IMR-90 (cell line): ENCODE measurements around the gene OR4M1. TPM values are rescaled to one million over a fixed set of nuclear protein-coding genes. Genes with fewer than 3 reads are reported as not detected.
"Not testable (repeated sequence)": the region's sequence is repeated elsewhere in the genome, so short reads cannot be mapped to it uniquely, and the experiment has no call there.

ENCODE experiments used
- ATAC-seq: fragments of 200-7000 bp; cut with Tn5 transposase; 2 replicates; pipeline ENCODE4 v1.9.1; 2020; ENCODE audit warnings: low read depth, mild to moderate bottlenecking, moderate library complexity
- BruUV-seq: library from RNA; stranded (reverse); fragments of 400-500 nt; replicated peaks from 2 replicates; lab custom pipeline; 2021; lab: Mats Ljungman, UMichigan
- CTCF ChIA-PET: fragments of 300-600 bp; formaldehyde crosslinking; extraction: SDS; loops from one replicate; lab custom pipeline; 2021; ENCODE audit warnings: antibody characterized with exemption; lab: Yijun Ruan, JAX
- POLR2A ChIA-PET: fragments of 300-600 bp; sonication (Branson Sonifier 250); formaldehyde crosslinking; loops from one replicate; lab custom pipeline; 2022; ENCODE audit warnings: antibody characterized with exemption; ENCODE audit not compliant: unreplicated experiment; lab: Charles Lee
- DNase-seq: peaks from one replicate; pipeline ENCODE4 v3.0.0; 2013
- H2AFZ ChIP-seq: replicated peaks from 2 replicates; pipeline ENCODE3; 2013; ENCODE audit warnings: low read length, mild to moderate bottlenecking; ENCODE audit not compliant: poor library complexity
- H2AK5ac ChIP-seq: 2 replicates; pipeline ENCODE4 v1.6.1; 2013; ENCODE audit warnings: low read depth, low read length, inconsistent platforms
- H2AK9ac ChIP-seq: replicated peaks from 2 replicates; pipeline ENCODE3; 2013; ENCODE audit warnings: mild to moderate bottlenecking, low read depth, low read length, moderate library complexity; ENCODE audit not compliant: poor library complexity
- H2BK120ac ChIP-seq: 2 replicates; pipeline ENCODE4 v1.6.1; 2013; ENCODE audit warnings: low read depth, low read length, inconsistent platforms
- H2BK15ac ChIP-seq: 3 replicates; pipeline ENCODE4 v1.6.1; 2013; ENCODE audit warnings: low read depth, low read length, inconsistent platforms
- H2BK20ac ChIP-seq: 2 replicates; pipeline ENCODE4 v1.6.1; 2013; ENCODE audit warnings: low read depth, mild to moderate bottlenecking, inconsistent platforms, low read length, moderate library complexity
- H2BK5ac ChIP-seq: 2 replicates; pipeline ENCODE4 v1.6.1; 2013; ENCODE audit warnings: mild to moderate bottlenecking, low read depth, low read length, inconsistent platforms; ENCODE audit not compliant: poor library complexity, severe bottlenecking
- H3K14ac ChIP-seq: replicated peaks from 2 replicates; pipeline ENCODE4 v1.6.1; 2013; ENCODE audit warnings: low read depth, low read length, inconsistent platforms
- H3K18ac ChIP-seq: 2 replicates; pipeline ENCODE4 v1.6.1; 2013; ENCODE audit warnings: low read depth, low read length, control low read depth
- H3K23ac ChIP-seq: 2 replicates; pipeline ENCODE4 v1.6.1; 2013; ENCODE audit warnings: low read depth, low read length, inconsistent platforms
- H3K27ac ChIP-seq: 2 replicates; pipeline ENCODE4 v1.5.1; 2013; ENCODE audit warnings: mild to moderate bottlenecking, control low read depth, low read length; ENCODE audit not compliant: insufficient read depth
- H3K27me3 ChIP-seq: 2 replicates; pipeline ENCODE4 v1.6.1; 2013; ENCODE audit warnings: low read length; ENCODE audit not compliant: control insufficient read depth, insufficient read depth
- H3K36me3 ChIP-seq: 2 replicates; pipeline ENCODE4 v1.6.1; 2013; ENCODE audit warnings: low read length, mixed read lengths; ENCODE audit not compliant: control insufficient read depth, insufficient read depth
- H3K4ac ChIP-seq: 2 replicates; pipeline ENCODE4 v1.6.1; 2013; ENCODE audit warnings: low read depth, low read length, inconsistent platforms
- H3K4me1 ChIP-seq: 2 replicates; pipeline ENCODE4 v1.6.1; 2013; ENCODE audit warnings: low read length, mixed read lengths; ENCODE audit not compliant: control insufficient read depth, insufficient read depth
- H3K4me2 ChIP-seq: 2 replicates; pipeline ENCODE4 v1.6.1; 2013; ENCODE audit warnings: low read depth, mild to moderate bottlenecking, control low read depth, low read length, moderate library complexity
- H3K4me3 ChIP-seq: 2 replicates; pipeline ENCODE4 v1.5.1; 2013; ENCODE audit warnings: low read depth, mild to moderate bottlenecking, control low read depth, low read length, moderate library complexity; ENCODE audit not compliant: insufficient read depth
- H3K56ac ChIP-seq: 2 replicates; pipeline ENCODE4 v1.6.1; 2013; ENCODE audit warnings: low read length, inconsistent platforms; ENCODE audit not compliant: insufficient read depth; ENCODE audit errors: extremely low read depth
- H3K79me1 ChIP-seq, 2 experiments: 2 replicates each; pipeline ENCODE4 v1.6.1; 2013; ENCODE audit warnings: low read length in 2 of 2, inconsistent platforms in 1 of 2, low read depth in 1 of 2
- H3K9ac ChIP-seq: 2 replicates; pipeline ENCODE4 v1.6.1; 2013; ENCODE audit warnings: low read depth, low read length, control low read depth
- H3K9me1 ChIP-seq: 2 replicates; pipeline ENCODE4 v1.6.1; 2013; ENCODE audit warnings: low read length, inconsistent platforms; ENCODE audit not compliant: insufficient read depth
- H3K9me3 ChIP-seq: 2 replicates; pipeline ENCODE4 v1.6.1; 2013; ENCODE audit warnings: low read length; ENCODE audit not compliant: control insufficient read depth, insufficient read depth
- H4K20me1 ChIP-seq: 2 replicates; pipeline ENCODE4 v1.6.1; 2013; ENCODE audit warnings: low read length, inconsistent platforms; ENCODE audit not compliant: insufficient read depth
- H4K5ac ChIP-seq: 2 replicates; pipeline ENCODE4 v1.6.1; 2013; ENCODE audit warnings: mild to moderate bottlenecking, low read depth, low read length, control low read depth
- H4K8ac ChIP-seq, 2 experiments: 2 replicates each; pipeline ENCODE4 v1.6.1; 2013; ENCODE audit warnings: low read depth in 2 of 2, low read length in 2 of 2, control low read depth in 1 of 2, inconsistent platforms in 1 of 2
- H4K91ac ChIP-seq: 2 replicates; pipeline ENCODE4 v1.6.1; 2013; ENCODE audit warnings: low read depth, low read length, inconsistent platforms; ENCODE audit not compliant: insufficient read depth
- WGBS, 2 experiments: methylation state at CpG; one replicate each; pipeline versions ENCODE4 v1.1.5 to v1.1.7; 2013; ENCODE audit warnings: missing lambda C conversion rate in 2 of 2; ENCODE audit not compliant: insufficient read length in 1 of 2; ENCODE audit errors: extremely low coverage in 2 of 2; 5-methylcytosine and 5-hydroxymethylcytosine counted together
- dilution Hi-C: fragments of 300-500 bp; cut with HindIII; formaldehyde crosslinking; loops from one replicate; pipeline ENCODE4 v1.14.3; 2018; ENCODE audit warnings: low sequenced_read_pairs; ENCODE audit not compliant: unreplicated experiment
- in situ Hi-C: fragments of 300-500 bp; cut with MboI; formaldehyde crosslinking; loops from 3 replicates; pipeline ENCODE4 v1.14.3; 2019; ENCODE audit warnings: low sequenced_read_pairs, inconsistent platforms, mixed read lengths
- intact Hi-C: fragments of 100-400 bp; cut with micrococcal nuclease; formaldehyde crosslinking; loops from 2 replicates; pipeline ENCODE4 v1.10.0; 2022
- polyA plus RNA-seq, 3 experiments: library from polyadenylated mRNA; depleted of rRNA; stranded (reverse); fragments of >200 nt; gene quantifications; 2 replicates each; pipeline ENCODE4 v1.2.3, GENCODE V29; 2012; ENCODE audit warnings: low replicate concordance in 1 of 3
- total RNA-seq: library from RNA; depleted of rRNA; stranded (reverse); fragments of >200 nt; gene quantifications from 2 replicates; pipeline ENCODE4 v1.2.3, GENCODE V29; 2012

OR4M1 gene
- total and polyA plus RNA-seq, 2 of the 4 experiments (the other 2 are of a cell fraction) = not detected

DNA sequence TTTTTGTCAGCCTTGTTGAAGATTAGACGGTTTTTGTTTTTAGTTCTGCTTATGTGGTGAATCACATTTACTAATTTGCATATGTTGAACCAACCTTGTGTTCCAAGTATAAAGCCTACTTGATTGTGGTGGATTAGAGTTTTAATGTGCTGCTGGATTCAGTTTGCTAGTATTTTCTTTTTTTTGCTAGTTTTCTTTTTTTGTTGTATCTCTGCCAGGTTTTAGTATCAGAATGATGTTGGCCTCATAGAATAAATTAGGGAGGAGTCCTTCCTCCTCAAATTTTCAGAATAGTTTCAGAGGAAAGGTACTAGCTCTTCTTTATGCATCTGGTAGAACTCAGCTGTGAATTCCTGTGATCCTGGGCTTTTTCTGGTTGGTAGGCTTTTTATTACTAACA lies 30.2 kb downstream of the OR4M1 start, which contains the start of gene OR4N2:
TSS of gene OR4N2 (plus strand) at position 301 of the 400 bp plus-strand sequence. CDS start 23,679 bp downstream, outside the sequence.
- H2AFZ ChIP-seq, H4K91ac ChIP-seq, H3K4ac ChIP-seq, H4K20me1 ChIP-seq, H2BK5ac ChIP-seq, H2BK120ac ChIP-seq, H3K18ac ChIP-seq, dilution Hi-C loops, intact Hi-C loops, H3K27me3 ChIP-seq, POLR2A ChIA-PET, H3K4me1 ChIP-seq, H4K5ac ChIP-seq, H2BK20ac ChIP-seq, H2AK5ac ChIP-seq, H2BK15ac ChIP-seq, H2AK9ac ChIP-seq, in situ Hi-C loops, H3K9me1 ChIP-seq, H3K36me3 ChIP-seq, ATAC-seq, H3K9ac ChIP-seq, H3K14ac ChIP-seq, H3K23ac ChIP-seq, H3K4me2 ChIP-seq, DNase-seq, H3K56ac ChIP-seq, H3K79me1 ChIP-seq, H3K4me3 ChIP-seq, H3K27ac ChIP-seq, CTCF ChIA-PET, BruUV-seq, H4K8ac ChIP-seq: not testable (repeated sequence)
- no CpG with 5 or more reads among the region's 1 CpG for WGBS, 2 experiments
- H3K9me3 ChIP-seq = peaks cover 22% of the 10 kb centered on the region

GRCh38 chr14:19813171-19813920 lies 40.0 kb downstream of the OR4M1 start:
- H3K9me3 ChIP-seq, in situ Hi-C loops, H3K27ac ChIP-seq, H3K14ac ChIP-seq, H3K9ac ChIP-seq, H2BK120ac ChIP-seq, H3K56ac ChIP-seq, CTCF ChIA-PET, H3K4me3 ChIP-seq, H4K8ac ChIP-seq, H2BK5ac ChIP-seq, H3K18ac ChIP-seq, H2AK9ac ChIP-seq, H2BK20ac ChIP-seq, H3K4ac ChIP-seq, H3K9me1 ChIP-seq, H3K79me1 ChIP-seq, dilution Hi-C loops, H4K91ac ChIP-seq, H3K23ac ChIP-seq, H2AK5ac ChIP-seq, H3K4me1 ChIP-seq, DNase-seq, H4K20me1 ChIP-seq, H2BK15ac ChIP-seq, H3K27me3 ChIP-seq, H3K36me3 ChIP-seq, ATAC-seq, POLR2A ChIA-PET, H3K4me2 ChIP-seq, intact Hi-C loops, H4K5ac ChIP-seq, BruUV-seq, H2AFZ ChIP-seq: not testable (repeated sequence)
- 80% methylated on average over 1 of the region's 4 CpGs; no CpG with 5 or more reads in 1 of the 2 experiments for WGBS, 2 experiments
